GM06990 (cell line): Measurements from ENCODE around the gene PDS5B.

Experiments
- DNase-seq: peaks from one replicate; pipeline ENCODE4 v3.0.0-alpha.2; 2011; ENCODE audit not compliant: insufficient read length; ENCODE audit errors: extremely low read depth
- H3K27me3 ChIP-seq: replicated peaks from 2 replicates; pipeline ENCODE4 v1.6.0; 2011; ENCODE audit warnings: low read length; ENCODE audit not compliant: control insufficient read depth, insufficient read depth
- H3K36me3 ChIP-seq: 2 replicates; pipeline ENCODE4 v1.5.1; 2011; ENCODE audit warnings: low read length; ENCODE audit not compliant: control insufficient read depth, insufficient read depth
- H3K4me3 ChIP-seq: replicated peaks from 2 replicates; pipeline ENCODE4 v1.5.1; 2011; ENCODE audit warnings: low read depth, mild to moderate bottlenecking, control low read depth, low read length
- CTCF ChIP-seq: IDR thresholded peaks from 2 replicates; pipeline ENCODE4 v1.5.1; 2011; ENCODE audit warnings: low read length, control low read depth, mild to moderate bottlenecking, inconsistent platforms; ENCODE audit not compliant: insufficient read depth, poor library complexity, severe bottlenecking

PDS5B gene

GRCh38 chr13:32629313-32629712 lies 43.1 kb downstream of the PDS5B start:
- no peak for TF ChIP-seq CTCF

GRCh38 chr13:32629866-32630265 lies 43.6 kb downstream of the PDS5B start:
- TF ChIP-seq CTCF, result no peak
- Histone ChIP-seq H3K4me3 (no peak overlapping the region), H3K27me3 (no peaks in the 10 kb centered on the region), H3K36me3 (no peaks in the 10 kb centered on the region)
- no peak for DNase-seq

More at GRCh38 chr13:32629313-32629712, 43.1 kb downstream of the PDS5B start:
- H3K27me3 ChIP-seq, result no peaks in the 10 kb centered on the region
- no peak overlapping the region for H3K4me3 ChIP-seq
- no peak for DNase-seq
- no peaks in the 10 kb centered on the region for H3K36me3 ChIP-seq

GRCh38 chr13:32632343-32632909 lies 46.2 kb downstream of the PDS5B start:
- Histone ChIP-seq H3K4me3 (no peak overlapping the region), H3K27me3 (no peaks in the 10 kb centered on the region), H3K36me3 (no peaks in the 10 kb centered on the region)
- TF ChIP-seq CTCF, result no peak
- DNase-seq, result no peak

- no peak for DNase-seq
- no peak for TF ChIP-seq CTCF
- H3K27me3 ChIP-seq, result no peaks in the 10 kb centered on the region
- no peaks in the 10 kb centered on the region for H3K36me3 ChIP-seq
- H3K4me3 ChIP-seq, result no peak overlapping the region
Observed at GRCh38 chr13:32636711-32637110, 50.5 kb downstream of the PDS5B start.

- DNase-seq, result no peak
- Histone ChIP-seq H3K36me3 (no peaks in the 10 kb centered on the region), H3K27me3 (no peaks in the 10 kb centered on the region), H3K4me3 (no peak overlapping the region)
- TF ChIP-seq CTCF, result no peak
Observed at GRCh38 chr13:32638739-32639138, 52.5 kb downstream of the PDS5B start.
